GM18951 (cell line): ENCODE measurements around the gene ARHGEF11.

Experiments
- POLR2A ChIP-seq: IDR thresholded peaks from 4 replicates; pipeline ENCODE4 v1.6.1; 2011; ENCODE audit warnings: mild to moderate bottlenecking; ENCODE audit not compliant: insufficient read length, insufficient read depth; ENCODE audit errors: extremely low read depth
- in situ Hi-C: fragments of 300-500 bp; cut with MboI; formaldehyde crosslinking; loops from one replicate; pipeline ENCODE4 v1.12.0; 2022; ENCODE audit warnings: low sequenced_read_pairs, mixed read lengths, inconsistent platforms; ENCODE audit not compliant: unreplicated experiment

Gene ARHGEF11

GRCh38 chr1:156947127-156947526, 98.4 kb downstream of the ARHGEF11 start:
- in situ Hi-C loops = no loop called here
- TF ChIP-seq POLR2A = no peak

GRCh38 chr1:156945881-156946661, 99.5 kb downstream of the ARHGEF11 start:
- no peak for TF ChIP-seq POLR2A
- in situ Hi-C loops = no loop called here

- no peak for TF ChIP-seq POLR2A
- in situ Hi-C loops = no loop called here
These were observed 100.7 kb downstream of the ARHGEF11 start for GRCh38 chr1:156944848-156945247.

- in situ Hi-C loops = no loop called here
- TF ChIP-seq POLR2A = no peak
These were observed 101.3 kb downstream of the ARHGEF11 start for GRCh38 chr1:156944268-156944667.

- TF ChIP-seq POLR2A = no peak
- in situ Hi-C loops = no loop called here
These were observed 101.8 kb downstream of the ARHGEF11 start for GRCh38 chr1:156943756-156944155.

GRCh38 chr1:156942576-156942975, 103.0 kb downstream of the ARHGEF11 start:
- in situ Hi-C loops = no loop called here
- no peak for TF ChIP-seq POLR2A

- in situ Hi-C loops = no loop called here
These were observed 103.4 kb downstream of the ARHGEF11 start for GRCh38 chr1:156942176-156942575.

GRCh38 chr1:156941675-156942074, 103.9 kb downstream of the ARHGEF11 start:
- TF ChIP-seq POLR2A = no peak
- in situ Hi-C loops = no loop called here

More at GRCh38 chr1:156942176-156942575, 103.4 kb downstream of the ARHGEF11 start:
- no peak for TF ChIP-seq POLR2A

- TF ChIP-seq POLR2A = no peak
- in situ Hi-C loops = no loop called here
These were observed 105.7 kb downstream of the ARHGEF11 start for GRCh38 chr1:156939786-156940334.

GRCh38 chr1:156938813-156939212, 106.7 kb downstream of the ARHGEF11 start:
- no peak for TF ChIP-seq POLR2A
- in situ Hi-C loops = no loop called here

GRCh38 chr1:156937883-156938282, 107.7 kb downstream of the ARHGEF11 start:
- in situ Hi-C loops = no loop called here
- no peak for TF ChIP-seq POLR2A

- TF ChIP-seq POLR2A = no peak
- in situ Hi-C loops = no loop called here
These were observed 108.8 kb downstream of the ARHGEF11 start for GRCh38 chr1:156936721-156937220.

- in situ Hi-C loops = no loop called here
- TF ChIP-seq POLR2A = no peak
These were observed 109.4 kb downstream of the ARHGEF11 start for GRCh38 chr1:156936191-156936590.
